TTC549 (cell line): ENCODE measurements around the gene SPRY4.
A peak's percentile ranks its signal among the peaks of the same experiment; 100 is the strongest.
"Not testable (repeated sequence)": the region's sequence is repeated elsewhere in the genome, so short reads cannot be mapped to it uniquely, and the experiment has no call there.

ENCODE experiments used
- FAIRE-seq: peaks from 2 replicates; lab custom pipeline; 2012; peaks lifted over from hg19 to GRCh38; lab: Jason Lieb, UNC

Gene SPRY4

DNA sequence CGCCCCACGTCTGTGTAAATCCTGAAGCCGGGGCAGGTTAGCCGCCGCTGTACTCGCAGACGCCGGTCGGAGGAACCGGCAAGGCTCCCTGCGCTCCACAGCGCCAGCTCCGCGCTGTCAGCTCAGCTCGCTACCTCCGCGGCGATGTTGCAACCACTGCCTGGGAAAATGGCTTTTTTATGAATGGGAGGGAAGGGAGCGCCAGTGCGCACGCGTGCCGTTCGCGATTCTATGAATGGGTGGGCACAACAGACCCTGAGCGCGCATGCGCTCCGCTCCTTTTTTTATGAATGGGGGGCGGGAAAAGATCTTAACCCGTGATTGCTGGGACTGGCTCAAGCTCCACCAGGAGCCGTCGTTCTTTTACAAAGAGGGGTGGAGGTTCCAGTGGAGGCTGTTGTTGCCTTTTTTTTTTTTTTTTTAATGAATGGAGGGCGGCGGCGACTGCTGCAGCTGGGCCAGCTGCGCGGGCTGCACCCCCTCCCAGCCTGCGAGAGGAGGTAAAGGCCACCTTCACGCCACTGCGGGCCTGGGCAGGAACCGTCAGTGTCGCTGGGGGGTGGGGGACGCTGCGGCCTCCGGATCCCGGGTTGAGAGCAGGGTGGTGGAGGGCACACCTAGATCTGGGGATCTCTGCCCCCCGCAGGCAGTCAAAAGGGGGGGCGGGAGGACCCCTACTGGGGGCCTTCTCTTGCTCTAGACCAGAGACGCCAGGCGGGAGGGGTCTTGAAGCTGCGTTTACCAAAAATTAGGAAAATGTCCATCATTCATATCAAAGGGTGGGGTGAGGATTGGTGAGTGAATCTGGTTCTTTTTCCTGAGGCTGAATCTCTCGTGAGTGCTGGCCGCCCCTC, at the start of gene SPRY4:
Gene SPRY4, minus strand, starts transcription at position 151 of the 854 bp plus-strand sequence. CDS start 9,913 bp downstream, outside the sequence.
- FAIRE-seq, result peak; percentile 94

- FAIRE-seq, result no peak
Measured at GRCh38 chr5:142368529-142368928, 43.7 kb upstream of the SPRY4 start.

GRCh38 chr5:142366007-142366406, 41.2 kb upstream of the SPRY4 start:
- FAIRE-seq, result no peak

DNA sequence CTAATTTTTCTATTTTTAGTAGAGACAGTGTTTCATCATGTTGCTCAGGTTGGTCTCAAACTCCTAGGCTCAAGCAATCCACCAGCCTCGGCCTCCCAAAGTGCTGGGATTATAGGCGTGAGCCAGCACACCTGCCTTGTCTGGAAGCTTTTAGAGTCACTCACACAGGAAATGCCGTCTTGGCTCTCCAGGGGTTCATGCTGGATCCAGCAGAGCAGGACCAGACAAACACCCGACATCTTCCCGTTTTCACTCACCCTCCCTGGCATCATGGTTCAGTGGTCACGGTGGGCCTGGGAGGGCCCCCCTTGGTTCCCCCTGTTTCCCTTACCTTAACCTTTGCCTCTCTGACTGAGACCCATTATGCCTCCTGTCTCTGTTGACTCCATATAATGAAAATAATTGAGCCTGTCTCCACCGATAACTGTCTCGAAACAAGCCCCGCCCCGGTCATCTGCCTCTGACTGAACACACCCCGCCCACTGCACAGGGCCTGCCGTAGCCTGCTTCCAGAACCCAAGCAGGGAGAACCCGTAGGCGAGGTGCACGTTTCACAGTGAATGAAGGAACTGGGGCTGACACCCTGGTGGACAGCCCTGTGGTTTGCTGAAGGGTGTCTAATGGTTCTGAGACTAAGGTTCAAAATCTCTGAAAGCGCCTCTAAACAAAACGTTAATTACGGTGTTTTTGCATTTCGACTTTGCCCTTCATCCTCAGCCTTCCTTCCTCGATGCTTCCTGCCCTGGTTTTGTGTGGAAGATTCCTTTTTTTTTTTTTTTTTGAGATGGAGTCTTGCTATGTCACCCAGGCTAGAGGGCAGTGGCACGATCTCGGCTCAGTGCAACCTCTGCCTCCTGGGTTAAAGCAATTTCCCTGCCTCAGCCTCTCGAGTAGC, 39.7 kb upstream of the SPRY4 start:
- no peak for FAIRE-seq

GRCh38 chr5:142363619-142363963, 38.8 kb upstream of the SPRY4 start:
- FAIRE-seq, result no peak

DNA sequence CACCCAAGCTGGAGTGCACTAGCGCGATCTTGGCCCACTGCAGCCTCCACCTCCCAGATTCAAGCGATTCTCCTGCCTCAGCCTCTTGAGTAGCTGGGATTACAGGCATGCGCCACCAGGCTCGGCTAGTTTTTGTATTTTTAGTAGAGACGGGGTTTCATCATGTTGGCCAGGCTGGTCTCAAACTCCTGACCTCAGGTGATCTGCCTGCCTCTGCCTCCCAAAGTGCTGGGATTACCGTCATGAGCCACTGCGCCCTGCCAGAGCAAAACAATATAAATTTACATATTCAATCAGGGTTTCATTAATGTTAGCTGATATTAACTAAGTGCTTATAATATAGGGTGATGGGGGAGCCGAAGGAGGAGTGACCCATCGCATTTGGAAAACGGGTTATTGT, 37.4 kb upstream of the SPRY4 start:
- FAIRE-seq, result not testable (repeated sequence)

DNA sequence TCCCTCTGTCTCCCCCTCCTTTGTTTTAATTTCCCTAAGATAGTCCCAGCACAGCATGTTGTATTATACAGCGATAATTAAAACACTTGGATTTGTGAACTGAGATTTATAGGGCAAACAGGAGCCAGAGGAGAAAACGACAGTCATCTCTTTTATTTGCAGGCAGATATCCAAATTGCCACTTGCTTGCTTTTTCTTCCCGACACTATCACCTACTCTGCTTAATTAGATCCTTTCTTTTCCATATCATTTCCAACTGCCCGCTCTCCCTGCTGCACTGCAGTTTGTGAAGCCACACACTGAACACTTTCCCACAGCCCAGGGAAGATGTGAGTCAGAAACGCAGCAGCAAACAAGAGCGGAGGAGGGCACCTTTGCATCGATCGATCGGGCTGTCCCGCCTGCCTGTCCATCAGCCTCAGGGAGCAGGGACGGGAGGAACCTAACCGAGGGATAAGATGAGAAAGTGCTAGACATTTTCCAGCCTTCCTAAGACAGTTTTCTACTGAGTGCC, 35.8 kb upstream of the SPRY4 start:
- FAIRE-seq, result no peak

GRCh38 chr5:142360051-142360498, 35.3 kb upstream of the SPRY4 start:
- FAIRE-seq, result no peak

DNA sequence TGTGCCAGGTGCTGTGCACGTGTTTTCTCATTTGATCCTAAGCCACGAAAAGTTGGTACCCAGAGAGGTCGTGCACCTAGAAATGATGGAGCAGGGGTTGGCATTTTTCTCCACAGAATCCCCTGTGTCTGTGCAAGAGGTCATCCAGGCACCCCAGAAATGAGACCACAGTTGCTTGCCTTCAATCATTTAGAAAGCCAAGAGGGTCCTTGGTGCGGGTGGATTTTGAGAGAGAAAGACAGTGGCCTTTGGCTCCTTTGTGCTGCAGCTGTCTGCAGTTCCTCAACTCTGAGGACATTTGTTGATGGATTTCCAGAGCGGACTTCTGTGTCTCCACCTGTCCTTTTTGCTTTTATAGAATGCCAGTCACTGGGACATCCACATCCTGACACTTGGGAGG, 33.8 kb upstream of the SPRY4 start:
- FAIRE-seq, result no peak

- no peak for FAIRE-seq
Measured at GRCh38 chr5:142358121-142358520, 33.3 kb upstream of the SPRY4 start.

DNA sequence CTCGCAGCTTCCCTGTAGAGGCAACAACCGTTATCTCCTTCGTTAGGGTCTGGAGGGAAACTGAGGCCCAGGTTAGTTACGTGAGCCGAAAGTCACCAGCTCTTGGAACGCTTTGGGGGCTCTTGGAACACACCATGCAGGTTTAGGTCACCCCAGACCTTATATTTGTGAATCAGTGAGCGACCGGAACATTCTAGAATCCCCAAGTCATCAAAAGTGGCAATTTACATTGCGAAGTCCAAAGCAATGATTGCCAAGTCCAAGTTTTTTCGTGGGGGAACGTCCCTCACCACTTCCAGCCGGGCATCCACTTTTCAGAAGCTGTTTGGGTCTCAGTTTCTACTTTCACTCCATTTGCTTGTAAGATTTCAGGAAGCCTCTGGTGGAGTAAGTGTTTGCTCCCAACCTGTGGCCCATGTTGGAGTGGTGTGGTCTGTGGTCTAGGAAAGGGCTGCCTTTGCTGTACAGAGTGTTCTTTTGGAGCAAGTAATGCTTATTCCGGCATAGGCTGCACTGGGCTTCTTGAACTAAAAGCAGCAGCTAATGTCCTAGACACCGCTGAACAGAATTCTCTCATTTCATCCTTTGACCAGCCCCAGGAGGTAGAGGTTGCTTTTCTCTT, 32.8 kb upstream of the SPRY4 start:
- FAIRE-seq, result no peak

DNA sequence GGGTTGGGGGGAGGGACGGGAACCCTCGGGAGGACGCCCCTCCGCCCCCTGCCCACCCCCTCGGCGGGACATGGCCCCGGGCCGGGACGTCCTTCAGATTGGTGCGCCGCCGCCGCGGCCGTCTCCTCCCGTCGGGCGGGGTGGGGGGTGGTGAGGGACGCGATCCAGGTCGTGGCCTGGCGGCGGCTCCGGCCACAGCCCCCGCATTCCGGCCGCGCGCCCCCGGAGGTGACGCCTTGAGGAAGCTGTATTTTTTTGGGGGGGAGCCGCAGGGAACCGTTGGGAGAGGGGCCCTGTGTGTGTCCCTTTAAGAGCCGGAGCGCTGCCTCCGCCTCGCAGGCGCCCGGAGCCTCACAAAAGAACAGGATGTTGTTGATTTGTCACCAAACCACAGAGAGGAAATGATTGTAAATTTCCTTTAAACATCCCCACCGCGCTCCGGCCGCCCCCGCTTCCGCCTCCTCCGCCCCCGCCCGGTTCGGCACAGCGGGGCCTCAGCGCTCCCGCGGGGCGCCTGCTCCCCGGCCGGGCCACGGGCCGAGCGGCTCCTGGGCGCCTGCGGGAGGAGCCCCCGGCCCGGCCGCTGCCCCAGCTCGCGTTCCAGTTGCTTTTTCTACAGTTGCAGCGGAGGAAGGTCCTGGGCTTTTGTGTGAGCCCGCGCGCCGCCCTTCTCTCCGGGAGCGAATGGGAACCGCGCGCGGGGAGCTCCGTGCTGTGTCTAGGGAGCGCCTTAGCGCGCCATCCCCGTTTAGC, 32.1 kb upstream of the SPRY4 start:
- no peak for FAIRE-seq

- FAIRE-seq, result no peak
Measured at GRCh38 chr5:142356349-142356715, 31.5 kb upstream of the SPRY4 start.

- peak; percentile 41 for FAIRE-seq
Measured at GRCh38 chr5:142353071-142353472, 28.3 kb upstream of the SPRY4 start.

DNA sequence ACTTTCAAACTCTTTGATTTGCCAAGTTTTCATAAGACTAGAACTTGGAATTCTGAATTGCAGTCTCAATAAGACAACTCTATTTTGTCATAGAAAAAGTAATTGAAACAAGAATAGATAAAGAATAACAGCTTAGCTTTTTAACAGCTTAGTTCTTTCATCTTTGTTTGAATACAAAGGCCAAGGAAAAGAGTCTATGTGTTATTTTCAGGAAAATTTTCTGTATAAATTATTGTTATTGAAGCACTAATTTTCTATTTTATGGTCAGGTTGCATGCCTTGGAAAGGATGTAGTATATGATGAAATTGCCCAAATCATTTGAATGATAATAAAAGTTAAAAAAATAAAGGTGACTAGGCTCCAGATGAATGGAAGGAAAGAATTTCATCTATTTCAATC, 25.2 kb upstream of the SPRY4 start:
- FAIRE-seq, result peak; percentile 65

DNA sequence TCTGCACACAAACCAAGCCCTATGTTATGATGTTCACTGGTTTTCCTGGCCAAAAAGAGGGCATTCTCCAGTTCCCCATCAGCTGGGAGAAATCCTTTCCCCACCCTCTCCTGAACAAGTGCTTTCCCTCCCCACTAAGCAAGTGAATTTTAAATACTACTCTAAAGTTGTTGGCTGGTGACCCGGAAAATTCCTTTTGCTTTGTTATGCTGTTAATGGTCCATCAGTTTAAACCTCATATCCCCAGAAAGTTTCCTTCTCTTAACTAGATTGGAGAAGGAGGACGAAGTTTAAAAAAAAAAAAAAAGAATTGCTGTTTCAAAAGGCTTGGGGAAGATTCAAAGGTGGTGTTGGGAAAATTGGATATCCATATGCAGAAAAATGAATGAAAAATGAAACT, 21.9 kb upstream of the SPRY4 start:
- no peak for FAIRE-seq

DNA sequence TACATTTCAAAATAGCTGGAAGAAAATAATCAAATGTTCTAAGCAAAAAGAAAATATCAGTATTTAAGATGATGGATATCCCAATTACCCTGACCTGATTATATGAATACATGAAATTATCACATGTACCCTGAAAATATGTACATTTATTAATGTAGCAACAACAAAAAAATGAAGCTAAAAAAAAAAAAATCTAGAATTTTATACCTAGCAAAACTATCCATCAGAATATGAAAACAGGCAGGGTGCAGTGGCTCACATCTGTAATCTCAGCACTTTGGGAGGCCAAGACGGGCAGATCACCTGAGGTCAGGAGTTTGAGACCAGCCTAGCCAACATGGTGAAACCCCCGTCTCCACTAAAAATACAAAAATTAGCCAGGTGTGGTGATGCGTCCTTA, 20.1 kb upstream of the SPRY4 start:
- not testable (repeated sequence) for FAIRE-seq

DNA sequence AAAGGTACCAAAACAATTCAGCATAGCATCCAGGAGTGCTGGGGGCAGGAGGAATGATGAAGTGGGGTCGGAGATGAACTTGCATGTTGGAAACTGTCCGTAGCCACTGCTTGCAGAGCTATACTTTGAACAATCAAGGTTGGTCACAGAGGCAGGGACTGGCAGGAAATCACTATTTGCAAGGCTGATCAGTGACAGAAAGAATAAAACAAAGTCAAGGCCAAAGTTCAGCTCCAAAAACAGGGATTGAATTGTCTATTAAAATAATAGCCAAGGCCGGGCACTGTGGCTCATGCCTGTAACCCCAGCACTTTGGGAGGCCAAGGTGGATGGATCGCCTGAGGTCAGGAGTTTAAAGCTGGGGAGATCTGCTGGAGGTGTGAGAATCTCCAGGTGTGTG, 18.7 kb upstream of the SPRY4 start:
- no peak for FAIRE-seq

DNA sequence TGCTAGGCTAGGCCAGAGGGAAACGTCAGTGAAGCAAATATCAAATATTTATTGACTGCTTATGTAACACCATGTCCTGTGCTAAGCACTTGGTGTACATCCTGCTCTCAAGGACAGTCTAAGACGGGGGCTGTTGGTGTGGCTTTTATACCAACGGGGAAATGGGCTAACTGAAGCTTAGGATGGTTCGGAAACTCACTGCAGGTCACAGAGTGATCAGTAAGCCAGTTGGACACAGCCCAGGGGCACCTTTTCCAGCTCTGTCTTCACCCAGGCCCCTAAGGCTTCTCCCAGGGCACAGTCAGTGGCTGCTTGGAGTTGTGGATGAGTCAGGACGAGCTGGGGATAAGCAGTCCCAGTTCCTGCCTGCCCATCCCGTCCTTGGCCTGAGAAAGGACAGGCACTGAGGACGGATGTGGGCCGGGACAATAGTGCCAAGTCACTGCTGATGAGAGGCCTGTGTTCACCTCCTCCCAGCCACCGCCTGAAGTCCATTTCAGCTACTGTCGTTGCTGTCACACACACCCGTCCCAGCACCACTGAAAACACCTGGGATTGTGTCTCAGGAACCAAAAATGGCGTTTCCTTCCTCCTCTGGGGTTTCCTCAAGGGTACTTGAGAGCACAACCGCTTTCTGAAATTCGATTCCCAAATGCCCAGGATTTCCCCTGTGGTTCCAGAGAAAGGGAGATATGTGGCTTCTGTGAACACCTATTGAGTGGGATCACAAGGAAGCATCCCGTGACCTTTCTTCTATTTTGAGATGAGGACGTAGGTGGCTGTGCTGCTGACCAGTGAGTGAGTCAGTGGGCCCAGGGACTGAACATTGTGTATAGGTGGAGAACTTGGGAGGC, 17.5 kb upstream of the SPRY4 start:
- FAIRE-seq, result no peak

DNA sequence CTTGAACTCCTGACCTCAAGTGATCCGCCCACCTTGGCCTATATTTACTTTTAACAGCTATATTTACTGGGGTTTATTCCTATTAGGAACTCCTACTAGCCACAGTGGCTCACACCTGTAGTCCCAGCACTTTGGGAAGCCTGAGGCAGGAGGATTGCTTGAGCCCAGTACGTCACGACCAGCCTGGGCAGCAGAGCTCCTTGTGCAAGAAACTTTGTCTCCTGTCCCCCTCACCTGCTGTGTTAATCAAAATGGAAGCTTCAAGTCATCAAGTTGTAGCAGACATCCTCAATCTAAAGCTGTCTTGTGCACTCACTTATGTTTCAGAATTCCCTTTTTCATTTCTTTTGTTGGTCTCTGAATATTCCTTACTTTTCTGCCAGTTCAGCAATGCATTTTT, 15.0 kb upstream of the SPRY4 start:
- no peak for FAIRE-seq

DNA sequence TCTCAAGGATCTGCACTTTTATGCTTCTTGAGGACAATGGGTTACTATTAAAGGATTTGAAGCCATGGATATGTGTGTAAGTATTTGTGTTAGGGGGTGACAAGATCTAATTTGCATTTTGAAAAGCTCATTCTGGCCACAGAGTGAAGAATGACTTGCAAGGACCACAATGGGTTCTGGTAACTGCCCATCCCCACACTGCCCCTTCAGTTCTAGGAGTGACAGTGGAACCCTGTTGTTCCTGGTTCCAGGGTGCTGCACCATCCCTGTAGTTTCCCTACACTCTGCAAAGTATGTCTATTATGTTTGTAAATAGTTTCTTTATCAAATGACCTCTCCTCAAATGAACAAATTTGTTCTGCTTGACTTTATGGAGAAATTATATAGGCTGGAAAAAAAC, 9.7 kb upstream of the SPRY4 start:
- FAIRE-seq, result no peak
